Neural crest cell (in vitro differentiated cells): ENCODE results near the gene ELOVL7. TPM values are rescaled to one million over a fixed set of nuclear protein-coding genes. Genes with fewer than 3 reads are reported as not detected.
"Not testable (repeated sequence)": the region's sequence is repeated elsewhere in the genome, so short reads cannot be mapped to it uniquely, and the experiment has no call there.

Experiments used
- DNase-seq: peaks from one replicate; pipeline ENCODE4 v3.0.0; 2021; ENCODE audit warnings: low read depth, mixed read lengths, low spot score
- H3K27ac Mint-ChIP-seq: one replicate; pipeline ENCODE4 v1.8.0; 2021; ENCODE audit warnings: mild to moderate bottlenecking, mixed read lengths; ENCODE audit not compliant: unreplicated experiment
- H3K27me3 Mint-ChIP-seq: 2 replicates; pipeline ENCODE4 v1.8.0; 2021; ENCODE audit warnings: low read depth, mild to moderate bottlenecking, mixed read lengths
- H3K36me3 Mint-ChIP-seq: 2 replicates; pipeline ENCODE4 v1.8.0; 2021; ENCODE audit warnings: low read depth, mild to moderate bottlenecking, mixed read lengths
- H3K4me1 Mint-ChIP-seq: 2 replicates; pipeline ENCODE4 v1.8.0; 2021; ENCODE audit warnings: mixed read lengths
- H3K4me3 Mint-ChIP-seq: one replicate; pipeline ENCODE4 v1.8.0; 2021; ENCODE audit warnings: mild to moderate bottlenecking, mixed read lengths
- H3K9me3 Mint-ChIP-seq: 2 replicates; pipeline ENCODE4 v1.8.0; 2021; ENCODE audit warnings: mixed read lengths
- CTCF ChIP-seq: fragments of 200-600 bp; sonication (generic); conservative IDR thresholded peaks from 2 replicates; pipeline ENCODE4 v1.5.0; 2021; ENCODE audit warnings: antibody characterized with exemption, mild to moderate bottlenecking
- total RNA-seq: library from RNA; stranded (reverse); gene quantifications from 2 replicates; pipeline ENCODE4 v1.2.1, GENCODE V29; 2021

ELOVL7 gene
- total RNA-seq, 1 donor from 2014 or later, result 0.42 TPM

DNA sequence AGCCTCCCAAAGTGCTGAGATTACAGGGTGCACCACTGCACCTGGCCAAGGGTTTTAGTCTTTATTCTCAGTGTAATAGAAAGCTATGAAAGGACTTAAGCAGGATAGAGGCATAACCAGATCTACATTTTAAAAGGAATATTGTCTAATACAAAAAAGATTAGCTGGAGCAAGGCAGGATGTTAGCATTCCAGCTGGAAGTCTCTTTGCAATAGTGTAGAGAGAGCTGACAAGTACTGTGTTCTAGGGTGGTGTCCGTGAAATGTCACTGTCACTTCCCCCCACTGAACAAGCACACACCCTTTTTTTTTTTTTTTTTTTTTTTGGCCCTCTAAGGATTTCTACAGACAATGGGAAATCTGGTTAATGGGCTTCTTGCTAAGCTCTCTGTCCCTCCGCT lies 119.9 kb downstream of the ELOVL7 start:
- no peak for DNase-seq
- no peaks in the 10 kb centered on the region for H3K36me3 Mint-ChIP-seq
- H3K27ac Mint-ChIP-seq, result no peak overlapping the region
- TF ChIP-seq CTCF, result no peak
- H3K4me3 Mint-ChIP-seq, result no peak overlapping the region
- no peaks in the 10 kb centered on the region for H3K4me1 Mint-ChIP-seq
- peaks cover 22% of the 10 kb centered on the region for H3K27me3 Mint-ChIP-seq
- no peaks in the 10 kb centered on the region for H3K9me3 Mint-ChIP-seq

GRCh38 chr5:60722416-60722815 lies 121.7 kb downstream of the ELOVL7 start:
- TF ChIP-seq CTCF, result no peak
- Mint-ChIP-seq H3K4me1 (no peaks in the 10 kb centered on the region), H3K27me3 (peaks cover 22% of the 10 kb centered on the region), H3K4me3 (no peak overlapping the region), H3K36me3 (no peaks in the 10 kb centered on the region), H3K27ac (no peak overlapping the region), H3K9me3 (no peaks in the 10 kb centered on the region)
- no peak for DNase-seq

GRCh38 chr5:60719329-60719728 lies 124.7 kb downstream of the ELOVL7 start:
- Mint-ChIP-seq H3K4me3 (no peak overlapping the region), H3K4me1 (no peaks in the 10 kb centered on the region), H3K27ac (no peak overlapping the region), H3K36me3 (no peaks in the 10 kb centered on the region), H3K27me3 (peaks cover 23% of the 10 kb centered on the region), H3K9me3 (peaks cover under 1% of the 10 kb centered on the region)
- no peak for DNase-seq
- no peak for TF ChIP-seq CTCF

DNA sequence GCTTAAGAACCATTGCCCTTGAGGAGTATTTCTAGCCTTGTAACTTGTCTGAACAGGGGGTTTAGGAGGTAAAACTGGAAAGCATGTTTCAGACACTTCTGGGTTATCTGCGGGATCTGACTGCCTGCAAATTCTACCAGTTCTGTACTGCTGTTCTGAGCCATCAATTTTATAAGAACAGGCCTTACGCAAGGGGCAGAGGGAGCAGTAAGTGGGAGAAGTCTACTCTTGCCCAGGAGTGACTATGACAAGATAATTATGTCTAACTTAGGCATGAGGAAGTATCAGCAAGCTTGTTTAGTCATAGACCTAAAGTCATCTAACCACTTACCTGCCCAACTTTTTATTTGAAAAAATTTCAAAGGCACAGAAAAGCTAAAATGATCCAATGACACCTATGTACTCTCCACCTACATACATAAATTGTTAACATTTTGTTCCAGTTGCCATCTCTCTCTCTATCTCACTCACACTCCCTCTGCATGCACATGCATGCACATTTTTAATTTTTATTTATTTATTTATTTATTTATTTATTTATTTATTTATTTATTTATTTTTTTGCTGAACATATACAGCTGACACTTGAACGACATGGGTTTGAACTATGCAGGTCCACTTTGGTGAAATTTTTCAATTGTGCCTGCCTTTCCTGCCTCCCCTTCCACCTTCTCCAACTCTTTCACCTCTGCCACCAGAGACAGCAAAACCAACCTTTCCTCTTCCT lies 125.7 kb downstream of the ELOVL7 start:
- H3K4me3 Mint-ChIP-seq, result no peak overlapping the region
- no peak for DNase-seq
- no peaks in the 10 kb centered on the region for H3K4me1 Mint-ChIP-seq
- H3K36me3 Mint-ChIP-seq, result no peaks in the 10 kb centered on the region
- H3K27ac Mint-ChIP-seq, result no peak overlapping the region
- no peak for TF ChIP-seq CTCF
- peaks cover 3% of the 10 kb centered on the region for H3K9me3 Mint-ChIP-seq
- H3K27me3 Mint-ChIP-seq, result peaks cover 19% of the 10 kb centered on the region

DNA sequence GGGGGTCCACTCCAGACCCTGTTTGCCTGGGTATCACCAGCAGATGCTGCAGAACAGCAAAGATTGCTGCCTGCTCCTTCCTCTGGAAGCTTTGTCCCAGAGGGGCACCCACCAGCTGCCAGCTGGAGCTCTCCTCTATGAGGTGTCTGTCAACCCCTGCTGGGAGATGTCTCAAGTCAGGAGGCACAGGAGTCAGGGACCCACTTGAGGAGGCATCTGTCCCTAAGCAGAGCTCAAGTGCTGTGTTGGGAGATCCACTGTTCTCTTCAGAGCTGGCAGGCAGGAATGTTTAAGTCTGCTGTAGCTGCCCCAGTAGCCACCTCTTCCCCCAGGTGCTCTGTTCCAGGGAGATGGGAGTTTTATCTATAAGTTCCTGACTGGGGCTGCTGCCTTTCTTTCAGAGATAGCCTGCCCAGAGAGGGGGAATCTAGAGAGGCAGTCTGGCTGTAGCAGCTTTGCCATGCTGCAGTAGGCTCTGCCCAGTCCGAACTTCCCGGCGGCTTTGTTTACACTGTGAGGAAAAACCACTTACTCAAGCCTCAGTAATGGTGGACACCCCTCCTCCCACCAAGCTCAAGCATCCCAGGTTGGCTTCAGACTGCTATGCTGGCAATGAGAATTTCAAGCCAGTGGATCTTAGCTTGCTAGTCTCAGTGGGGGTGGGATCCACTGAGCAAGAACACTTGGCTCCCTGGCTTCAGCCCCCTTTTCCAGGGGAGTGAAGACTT lies 128.7 kb downstream of the ELOVL7 start:
- H3K27me3 Mint-ChIP-seq, H3K9me3 Mint-ChIP-seq, H3K4me3 Mint-ChIP-seq, H3K36me3 Mint-ChIP-seq, H3K27ac Mint-ChIP-seq, DNase-seq, H3K4me1 Mint-ChIP-seq: not testable (repeated sequence)

DNA sequence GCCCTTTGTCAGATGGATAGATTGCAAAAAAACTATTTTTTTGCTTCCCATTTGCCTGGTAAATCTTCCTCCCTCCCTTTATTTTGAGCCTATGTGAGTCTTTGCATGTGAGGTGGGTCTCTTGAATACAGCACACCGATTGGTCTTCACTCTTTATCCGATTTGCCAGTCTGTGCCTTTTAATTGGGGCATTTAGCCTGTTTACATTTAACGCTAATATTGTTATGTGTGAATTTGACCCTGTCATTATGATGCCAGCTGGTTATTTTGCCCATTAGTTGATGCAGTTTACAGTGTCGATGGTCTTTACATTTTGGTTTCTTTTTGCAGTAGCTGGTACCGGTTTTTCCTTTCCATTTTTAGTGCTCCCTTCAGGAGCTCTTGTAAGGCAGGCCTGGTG lies 131.1 kb downstream of the ELOVL7 start:
- Mint-ChIP-seq H3K4me1 (no peaks in the 10 kb centered on the region), H3K9me3 (peaks cover 6% of the 10 kb centered on the region), H3K27me3 (peaks cover 2% of the 10 kb centered on the region), H3K4me3 (no peak overlapping the region), H3K36me3 (no peaks in the 10 kb centered on the region), H3K27ac (no peak overlapping the region)
- no peak for DNase-seq
- no peak for TF ChIP-seq CTCF

DNA sequence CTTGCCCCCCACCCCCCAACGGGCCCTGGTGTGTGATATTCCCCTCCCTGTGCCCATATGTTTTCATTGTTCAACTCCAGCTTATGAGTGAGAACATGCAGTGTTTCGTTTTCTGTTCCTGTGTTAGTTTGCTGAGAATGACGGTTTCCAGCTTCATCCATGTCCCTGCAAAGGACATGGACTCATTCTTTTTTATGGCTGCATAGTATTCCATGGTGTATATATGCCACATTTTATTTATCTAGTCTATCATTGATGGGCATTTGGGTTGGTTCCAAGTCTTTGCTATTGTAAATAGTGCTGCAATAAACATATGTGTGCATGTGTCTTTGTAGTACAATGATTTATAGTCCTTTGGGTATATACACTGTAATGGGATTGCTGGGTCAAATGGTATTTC lies 132.2 kb downstream of the ELOVL7 start:
- not testable (repeated sequence) for DNase-seq, H3K27ac Mint-ChIP-seq, H3K4me1 Mint-ChIP-seq, H3K27me3 Mint-ChIP-seq, H3K4me3 Mint-ChIP-seq, H3K9me3 Mint-ChIP-seq, H3K36me3 Mint-ChIP-seq
